Lower leg skin (tissue), 4 donors: ENCODE results near the gene MYO7A. TPM values are rescaled to one million over a fixed set of nuclear protein-coding genes. Genes with fewer than 3 reads are reported as not detected.
"Not testable (repeated sequence)": the region's sequence is repeated elsewhere in the genome, so short reads cannot be mapped to it uniquely, and the experiment has no call there.

ENCODE experiments used
- DNase-seq, 2 donors: peaks; one replicate each; pipeline ENCODE4 v3.0.0-alpha.2; 2019; ENCODE audit warnings: low spot score in 2 of 2
- H3K4me3 ChIP-seq: fragments of 200-600 bp; sonication (generic); 2 replicates; pipeline ENCODE4 v1.5.1; 2017; ENCODE audit warnings: mild to moderate bottlenecking, low read depth; ENCODE audit not compliant: poor library complexity, severe bottlenecking
- CTCF ChIP-seq, 3 donors: fragments of 450-650 bp; IDR thresholded peaks; one replicate each; pipeline ENCODE4 v1.5.1; 2016; ENCODE audit warnings: antibody characterized with exemption in 3 of 3, mild to moderate bottlenecking in 3 of 3, moderate library complexity in 2 of 3
- POLR2A ChIP-seq, 2 donors: fragments of 450-650 bp; IDR thresholded peaks; one replicate each; pipeline ENCODE4 v1.6.1; 2016 to 2017; ENCODE audit warnings: antibody characterized with exemption in 2 of 2, mild to moderate bottlenecking in 1 of 2, moderate library complexity in 1 of 2
- WGBS, 2 donors: methylation state at CpG; one replicate each; pipeline ENCODE4 v1.1.5; 2018; 5-methylcytosine and 5-hydroxymethylcytosine counted together
- intact Hi-C: fragments of 100-400 bp; cut with DNase I; formaldehyde crosslinking; loops from one replicate; pipeline ENCODE4 v1.15.0; 2023; ENCODE audit warnings: low total_unique reads
- total RNA-seq, 4 donors: library from RNA; depleted of rRNA; stranded (reverse); fragments of >200 nt; gene quantifications; one replicate each; pipeline ENCODE4 v1.1.0, GENCODE V29; 2016

The MYO7A gene
- total RNA-seq, 4 donors from 2014 or later: 0.69 to 2.1 (median 1.4) TPM

GRCh38 chr11:77094841-77095365, 33.1 kb upstream of the MYO7A start:
- no peak overlapping the region for H3K4me3 ChIP-seq
- intact Hi-C loops: loop anchor here (5.0 kb wide), 1 partner anchor 173 kb away; no protein-coding TSS in a partner anchor
- 85 to 92% methylated on average over 7 of the region's 7 CpGs for WGBS, 2 donors
- DNase-seq: no peak
- no peak for TF ChIP-seq POLR2A (IDR thresholded peaks at IDR 0.05)
- no peak for TF ChIP-seq CTCF (IDR thresholded peaks at IDR 0.05)

- WGBS, 2 donors: 88 to 92% methylated on average over 21 of the region's 21 CpGs
- no peak for DNase-seq
- intact Hi-C loops: no loop called here
- TF ChIP-seq CTCF (IDR thresholded peaks at IDR 0.05) (no peak), POLR2A (IDR thresholded peaks at IDR 0.05) (no peak)
- no peak overlapping the region for H3K4me3 ChIP-seq
Measured at GRCh38 chr11:77095551-77096490, 32.2 kb upstream of the MYO7A start.

GRCh38 chr11:77096591-77097019, 31.4 kb upstream of the MYO7A start:
- 93 to 94% methylated on average over 7 to 8 of the region's 8 CpGs for WGBS, 2 donors
- no peak for TF ChIP-seq CTCF (IDR thresholded peaks at IDR 0.05)
- no peak for TF ChIP-seq POLR2A (IDR thresholded peaks at IDR 0.05)
- no peak for DNase-seq
- H3K4me3 ChIP-seq: no peak overlapping the region
- intact Hi-C loops: no loop called here

- DNase-seq, intact Hi-C loops, H3K4me3 ChIP-seq: not testable (repeated sequence)
- WGBS, 2 donors: 85 to 86% methylated on average over 4 of the region's 4 CpGs
Measured at GRCh38 chr11:77097180-77097579, 30.9 kb upstream of the MYO7A start.

- intact Hi-C loops: loop anchor here (5.0 to 10.0 kb wide), 2 partner anchors 376 to 1267 kb away; no protein-coding TSS in a partner anchor
- TF ChIP-seq POLR2A (IDR thresholded peaks at IDR 0.05): no peak
- TF ChIP-seq CTCF (IDR thresholded peaks at IDR 0.05): no peak
- no peak overlapping the region for H3K4me3 ChIP-seq
- 92 to 95% methylated on average over 14 of the region's 14 CpGs for WGBS, 2 donors
- no peak for DNase-seq
Measured at GRCh38 chr11:77100166-77101042, 27.6 kb upstream of the MYO7A start.
